Peyer's patch (tissue), 4 donors: ENCODE data around the gene ERGIC3.

Experiments
- CTCF ChIP-seq, 6 experiments: fragments of 450-650 bp in 4 of 6; fragments of 200-600 bp in 2 of 6; sonication (generic) in 1 of 6; IDR thresholded peaks; one replicate each; pipeline ENCODE4 v1.5.1; 2017 to 2019; ENCODE audit warnings: antibody characterized with exemption in 6 of 6, mild to moderate bottlenecking in 3 of 6, moderate library complexity in 1 of 6
- POLR2A ChIP-seq, 2 donors: fragments of 450-650 bp; IDR thresholded peaks; one replicate each; pipeline ENCODE4 v1.5.1; 2017; ENCODE audit warnings: antibody characterized with exemption in 2 of 2, mild to moderate bottlenecking in 2 of 2, moderate library complexity in 2 of 2

DNA sequence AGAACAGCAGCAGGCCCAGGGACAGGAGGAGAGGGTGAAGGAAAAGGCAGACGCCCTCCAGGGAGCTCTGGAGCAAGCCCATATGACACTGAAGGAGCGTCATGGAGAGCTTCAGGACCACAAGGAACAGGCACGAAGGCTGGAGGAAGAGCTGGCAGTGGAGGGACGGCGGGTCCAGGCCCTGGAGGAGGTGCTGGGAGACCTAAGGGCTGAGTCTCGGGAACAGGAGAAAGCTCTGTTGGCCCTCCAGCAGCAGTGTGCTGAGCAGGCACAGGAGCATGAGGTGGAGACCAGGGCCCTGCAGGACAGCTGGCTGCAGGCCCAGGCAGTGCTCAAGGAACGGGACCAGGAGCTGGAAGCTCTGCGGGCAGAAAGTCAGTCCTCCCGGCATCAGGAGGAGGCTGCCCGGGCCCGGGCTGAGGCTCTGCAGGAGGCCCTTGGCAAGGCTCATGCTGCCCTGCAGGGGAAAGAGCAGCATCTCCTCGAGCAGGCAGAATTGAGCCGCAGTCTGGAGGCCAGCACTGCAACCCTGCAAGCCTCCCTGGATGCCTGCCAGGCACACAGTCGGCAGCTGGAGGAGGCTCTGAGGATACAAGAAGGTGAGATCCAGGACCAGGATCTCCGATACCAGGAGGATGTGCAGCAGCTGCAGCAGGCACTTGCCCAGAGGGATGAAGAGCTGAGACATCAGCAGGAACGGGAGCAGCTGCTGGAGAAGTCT is 37.9 kb upstream of the ERGIC3 start:
- TF ChIP-seq CTCF (IDR thresholded peaks at IDR 0.05) (no peak), POLR2A (IDR thresholded peaks at IDR 0.05) (no peak)
